NCI-H446 (cell line): ENCODE measurements around the gene KRTAP10-4.
"Not testable (repeated sequence)": the region's sequence is repeated elsewhere in the genome, so short reads cannot be mapped to it uniquely, and the experiment has no call there.

Experiments
- DNase-seq, 2 experiments: peaks; one replicate each; lab custom pipeline; 2025; lab: John Stamatoyannopoulos, UW

The KRTAP10-4 gene

DNA sequence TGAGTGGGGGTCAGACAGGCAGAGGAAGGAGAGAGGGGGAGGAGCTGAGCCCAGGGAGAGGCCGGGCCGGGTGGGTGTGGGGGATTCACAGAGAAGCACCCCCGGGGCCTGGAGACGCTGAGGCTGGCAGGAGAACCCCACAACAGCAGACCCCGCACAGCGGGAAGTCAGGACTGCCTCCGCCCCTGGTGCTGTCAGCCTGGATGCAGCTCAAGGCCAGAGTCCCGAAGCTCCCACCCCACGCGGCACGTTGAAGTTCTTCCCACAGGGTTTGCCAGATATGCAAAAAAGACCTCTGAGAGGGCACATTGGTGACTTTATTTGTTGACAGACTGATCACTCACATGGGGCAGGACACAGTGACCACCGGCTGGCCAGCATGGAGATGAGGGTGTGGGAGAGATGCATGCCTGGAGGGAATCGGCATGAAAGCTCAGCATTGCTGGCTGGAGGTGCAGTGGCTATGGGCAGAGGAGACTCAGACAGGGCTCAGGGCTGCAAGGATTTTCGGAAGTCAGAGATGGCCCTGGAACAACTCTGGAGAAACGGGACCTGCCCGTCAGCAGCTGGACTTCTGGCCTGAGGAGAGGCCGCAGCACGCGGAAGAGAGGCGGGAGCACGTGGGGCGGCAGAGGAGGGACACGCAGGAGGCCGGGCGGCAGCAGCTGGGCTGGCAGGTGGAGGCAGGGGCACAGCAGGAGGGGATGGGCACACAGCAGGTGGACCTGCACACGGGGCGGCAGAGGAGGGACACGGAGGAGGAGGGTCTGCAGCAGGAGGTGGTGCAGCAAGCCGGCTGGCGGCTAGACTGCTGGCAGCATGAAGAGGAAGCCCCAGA lies 15.8 kb upstream of the KRTAP10-4 start:
- DNase-seq = no peak

DNA sequence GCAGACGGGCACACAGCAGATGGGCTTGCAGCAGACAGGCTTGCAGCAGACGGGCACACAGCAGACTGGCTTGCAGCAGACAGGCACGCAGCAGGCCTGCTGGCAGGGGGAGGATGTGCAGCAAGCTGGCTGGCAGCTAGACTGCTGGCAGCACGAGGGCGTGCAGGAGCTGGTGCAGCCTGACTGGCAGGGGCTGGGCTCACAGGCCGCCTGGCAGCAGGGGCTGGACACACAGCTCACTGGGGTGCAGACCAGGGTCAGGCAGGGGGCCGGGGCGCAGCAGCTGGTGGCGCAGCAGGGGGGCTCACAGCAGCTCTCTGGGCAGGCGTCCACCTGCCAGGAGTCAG lies 15.2 kb upstream of the KRTAP10-4 start:
- DNase-seq = not testable (repeated sequence)

DNA sequence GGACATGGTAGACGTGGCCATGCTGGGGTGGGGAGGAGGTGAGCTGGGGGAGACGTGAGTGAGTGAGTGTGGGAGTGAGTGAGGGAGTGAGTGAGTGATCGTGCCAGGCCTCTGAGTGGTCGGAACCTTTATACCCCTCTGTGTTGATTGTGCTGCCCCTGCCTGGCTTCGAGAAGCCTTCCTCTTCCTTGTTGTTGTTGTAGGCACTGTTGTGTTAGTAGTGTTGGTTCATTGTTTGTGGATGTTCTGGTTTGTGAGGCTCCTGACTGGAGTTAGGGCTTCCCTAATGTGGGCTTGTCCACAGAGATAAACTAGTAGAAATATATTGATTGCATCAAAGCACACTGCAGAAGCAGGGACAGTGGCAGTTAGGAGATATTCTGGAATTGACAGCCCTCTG lies 14.8 kb upstream of the KRTAP10-4 start, which contains the start of gene KRTAP10-3:
Gene KRTAP10-3 (minus strand): TSS at position 101 of the 400 bp plus-strand sequence. CDS start 80 bp downstream, at position 21.
- DNase-seq = no peak

DNA sequence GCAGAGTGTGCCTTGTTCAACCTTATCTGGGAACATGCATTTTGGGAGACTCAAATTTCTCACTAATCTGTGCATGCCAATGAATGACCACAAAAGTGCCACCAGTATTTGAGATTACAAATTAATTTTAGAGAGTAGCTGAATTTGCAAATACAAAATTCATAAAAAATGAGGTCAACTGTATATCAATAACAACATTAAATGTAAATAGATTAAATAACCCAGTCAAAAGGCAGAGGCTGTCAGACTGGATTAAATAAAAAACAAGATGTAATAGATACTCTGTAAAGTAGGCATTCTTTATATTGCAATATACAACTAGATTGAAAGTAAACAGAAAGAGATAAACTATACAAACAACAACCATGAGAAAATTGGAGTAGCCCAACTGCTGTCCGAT lies 9.4 kb upstream of the KRTAP10-4 start:
- DNase-seq = no peak

DNA sequence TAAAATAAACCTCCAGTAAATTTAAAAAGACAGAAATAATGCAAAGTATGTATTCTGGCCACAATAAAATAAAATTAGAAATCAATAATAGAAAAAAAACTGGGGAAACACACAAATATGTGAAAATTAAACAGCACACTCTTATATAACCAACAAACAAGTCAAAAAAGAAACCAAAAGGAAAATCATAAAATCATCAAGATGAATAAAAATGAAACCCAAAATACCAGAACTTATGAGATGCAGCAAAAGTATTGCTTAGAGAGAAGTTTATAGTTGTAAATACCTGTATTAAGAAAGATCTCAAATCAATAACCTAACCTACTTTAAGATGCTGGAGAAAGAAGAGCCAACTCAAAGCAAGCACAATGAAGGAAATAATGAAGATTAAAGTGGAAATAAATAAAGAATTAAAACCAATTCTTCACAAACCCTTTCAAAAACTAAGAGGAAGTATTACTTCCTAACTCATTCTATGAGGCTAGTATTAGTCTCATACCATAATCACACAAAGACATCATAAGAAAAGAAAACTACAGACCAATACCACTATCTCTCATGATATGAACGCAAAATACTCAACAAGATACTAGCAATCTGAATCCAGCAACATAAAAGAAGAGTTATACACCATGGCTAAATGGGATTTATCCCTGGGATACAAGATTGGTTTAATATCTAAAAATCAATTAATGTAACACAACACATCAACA lies 8.5 kb upstream of the KRTAP10-4 start:
- DNase-seq = no peak

DNA sequence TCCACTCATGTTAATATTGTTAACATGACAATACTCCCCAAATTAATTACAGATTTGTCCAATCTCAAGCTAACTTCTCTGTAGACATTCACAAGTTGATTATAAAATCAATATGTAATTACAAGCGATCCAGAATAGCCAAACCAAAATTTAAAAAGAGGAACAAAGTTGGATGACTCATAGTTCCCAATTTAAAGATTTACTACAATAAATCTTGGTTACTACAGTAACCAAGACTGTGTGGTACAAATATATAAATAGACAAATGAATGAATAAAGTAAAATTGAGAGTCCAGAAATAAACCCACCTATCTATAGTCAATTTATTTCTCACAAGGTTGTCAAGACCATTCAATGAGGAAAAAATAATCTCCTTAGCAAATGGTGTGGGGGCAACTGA lies 7.1 kb upstream of the KRTAP10-4 start:
- no peak for DNase-seq

DNA sequence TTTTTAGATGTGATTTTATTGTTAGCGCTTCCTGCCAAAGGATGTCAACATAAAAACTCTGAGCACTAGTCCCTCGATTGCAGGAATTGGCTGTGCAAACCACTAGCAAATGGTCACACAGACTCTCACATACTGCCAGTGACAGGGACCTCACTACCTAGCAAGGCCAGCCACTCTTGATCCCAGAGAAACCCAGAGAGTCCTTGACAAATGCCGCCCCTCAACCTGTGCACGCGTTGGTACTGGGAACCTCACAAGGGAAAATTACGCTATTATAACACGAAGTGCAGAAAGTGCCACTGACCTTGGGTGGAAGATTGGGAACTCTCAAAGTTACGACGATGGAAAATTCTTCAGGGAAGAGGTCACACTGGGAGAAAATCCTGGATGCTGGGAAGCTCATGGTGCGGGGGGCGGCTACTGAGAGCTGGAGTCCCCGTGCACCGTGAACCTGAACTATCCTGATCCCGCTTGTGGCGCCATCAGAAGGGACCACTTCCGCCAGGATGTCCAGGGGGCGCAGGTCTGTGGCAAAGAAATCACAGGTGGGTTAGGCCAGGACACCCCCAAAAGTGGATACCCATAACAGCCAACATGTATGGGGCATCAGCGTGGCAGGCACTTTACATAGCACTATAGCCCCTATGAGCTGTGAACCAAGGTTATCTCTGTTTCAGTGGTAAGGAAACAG lies 5.9 kb upstream of the KRTAP10-4 start:
- no peak for DNase-seq

DNA sequence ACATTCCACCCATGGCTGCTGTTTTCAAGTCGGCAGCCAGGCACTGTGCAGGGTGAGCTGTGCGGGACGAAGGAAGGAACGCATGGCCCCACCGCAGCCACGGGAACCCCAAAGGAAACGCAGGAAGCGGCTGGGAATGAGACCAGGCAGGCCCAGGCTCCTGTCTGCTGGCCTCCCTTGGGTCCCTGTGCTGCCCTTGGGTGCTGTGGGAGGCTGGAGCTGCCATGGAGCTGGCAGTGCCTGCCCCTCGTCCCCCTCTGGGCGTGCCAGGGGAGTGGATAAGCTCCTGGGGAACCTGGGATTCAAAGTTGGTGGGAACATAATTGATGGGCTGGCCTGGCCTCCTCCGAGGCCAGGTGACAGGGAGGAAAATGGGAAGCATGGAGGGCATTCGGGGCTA lies 5.3 kb upstream of the KRTAP10-4 start:
- no peak for DNase-seq

DNA sequence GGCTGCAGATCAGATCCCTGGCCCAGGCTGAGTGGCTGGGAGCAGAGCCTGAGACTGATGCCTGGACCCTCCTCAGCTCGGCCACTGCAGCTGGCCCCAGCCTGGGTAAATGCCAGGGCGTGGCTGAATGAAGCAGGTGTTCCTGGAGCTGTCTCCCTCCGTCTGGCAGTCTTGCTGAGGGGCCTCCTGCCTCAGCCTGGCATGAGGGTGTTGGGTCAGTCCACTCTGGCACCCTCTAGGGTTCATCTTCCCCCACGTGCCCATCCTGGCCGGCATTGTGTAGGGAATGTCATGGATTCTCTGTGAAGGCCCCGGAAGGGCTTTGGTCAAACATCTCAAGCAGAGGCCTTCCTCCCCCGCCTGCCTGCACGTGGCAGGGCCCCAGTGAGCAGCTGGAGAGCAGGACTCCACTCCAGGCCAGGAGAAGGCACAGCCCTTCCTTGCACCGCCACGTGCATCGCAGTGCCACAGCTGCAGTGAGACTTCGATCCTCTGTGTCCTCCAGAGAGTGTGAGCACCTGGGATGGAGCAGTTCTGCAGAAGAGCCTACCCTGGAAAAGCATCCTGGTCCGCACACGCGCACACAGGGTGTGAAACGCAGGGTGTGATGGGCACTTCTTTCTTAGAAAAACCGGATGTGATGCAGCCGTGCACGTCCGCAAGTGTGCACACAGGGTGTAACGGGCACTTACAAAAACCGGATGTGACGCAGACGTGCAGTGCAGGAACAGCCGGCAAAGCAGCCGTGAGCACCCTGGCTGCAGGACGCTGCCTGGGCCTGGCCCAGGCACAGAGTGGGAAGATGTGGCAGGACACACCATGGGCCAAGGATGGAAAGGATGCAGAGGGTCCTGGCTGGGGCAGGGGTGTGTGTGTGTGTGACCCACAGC lies 4.6 kb upstream of the KRTAP10-4 start:
- no peak for DNase-seq

DNA sequence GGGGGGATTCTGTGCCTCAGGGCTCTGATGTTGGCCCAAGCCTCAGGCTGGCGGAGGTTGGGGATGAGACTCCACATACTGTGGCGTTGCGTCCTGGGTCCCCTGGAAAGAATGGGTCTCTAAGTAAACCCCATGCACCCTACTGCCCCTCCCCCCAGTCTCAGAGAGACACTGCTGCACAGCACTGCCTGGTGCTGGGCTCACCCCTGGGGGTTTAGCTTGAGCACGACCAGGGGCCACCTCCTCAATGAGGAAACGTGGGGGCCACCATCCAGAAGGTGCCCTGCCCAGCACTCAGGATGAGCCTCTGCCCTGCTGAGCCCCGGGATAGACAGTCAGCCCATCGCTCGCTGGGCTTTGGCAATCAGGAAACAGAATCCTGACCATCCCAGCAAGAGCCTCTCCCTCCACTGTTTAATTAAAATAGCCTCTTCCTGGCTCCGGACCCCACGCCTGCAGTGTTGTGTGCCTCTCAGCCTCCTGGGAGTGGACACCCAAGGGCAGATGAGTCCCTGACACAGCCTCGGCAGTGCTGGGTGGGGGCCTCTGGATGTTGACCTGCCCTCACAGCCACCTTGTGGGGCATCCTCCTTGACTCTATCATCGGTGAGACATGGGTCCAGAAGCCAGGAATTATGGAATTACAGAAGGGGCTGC lies 3.5 kb upstream of the KRTAP10-4 start:
- DNase-seq = no peak

DNA sequence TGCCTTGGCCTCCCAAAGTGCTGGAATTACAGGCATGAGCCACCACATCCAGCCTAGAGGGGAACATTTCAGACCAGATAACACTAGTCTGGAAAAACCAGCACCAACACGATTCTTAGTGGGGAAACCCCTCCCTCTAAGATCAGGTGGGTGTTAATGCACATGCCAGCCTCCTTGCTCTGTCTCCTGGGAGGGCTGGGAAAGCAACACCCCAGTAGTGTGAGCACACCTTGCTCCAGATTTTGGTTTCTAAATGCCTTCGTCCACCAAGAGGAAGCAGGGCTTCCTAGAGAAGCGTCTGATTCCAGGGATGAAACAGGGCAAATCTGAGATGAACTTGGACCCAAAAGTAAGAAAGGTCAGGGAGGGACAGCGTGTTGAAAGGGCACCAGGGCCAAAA lies 2.2 kb upstream of the KRTAP10-4 start:
- no peak for DNase-seq

DNA sequence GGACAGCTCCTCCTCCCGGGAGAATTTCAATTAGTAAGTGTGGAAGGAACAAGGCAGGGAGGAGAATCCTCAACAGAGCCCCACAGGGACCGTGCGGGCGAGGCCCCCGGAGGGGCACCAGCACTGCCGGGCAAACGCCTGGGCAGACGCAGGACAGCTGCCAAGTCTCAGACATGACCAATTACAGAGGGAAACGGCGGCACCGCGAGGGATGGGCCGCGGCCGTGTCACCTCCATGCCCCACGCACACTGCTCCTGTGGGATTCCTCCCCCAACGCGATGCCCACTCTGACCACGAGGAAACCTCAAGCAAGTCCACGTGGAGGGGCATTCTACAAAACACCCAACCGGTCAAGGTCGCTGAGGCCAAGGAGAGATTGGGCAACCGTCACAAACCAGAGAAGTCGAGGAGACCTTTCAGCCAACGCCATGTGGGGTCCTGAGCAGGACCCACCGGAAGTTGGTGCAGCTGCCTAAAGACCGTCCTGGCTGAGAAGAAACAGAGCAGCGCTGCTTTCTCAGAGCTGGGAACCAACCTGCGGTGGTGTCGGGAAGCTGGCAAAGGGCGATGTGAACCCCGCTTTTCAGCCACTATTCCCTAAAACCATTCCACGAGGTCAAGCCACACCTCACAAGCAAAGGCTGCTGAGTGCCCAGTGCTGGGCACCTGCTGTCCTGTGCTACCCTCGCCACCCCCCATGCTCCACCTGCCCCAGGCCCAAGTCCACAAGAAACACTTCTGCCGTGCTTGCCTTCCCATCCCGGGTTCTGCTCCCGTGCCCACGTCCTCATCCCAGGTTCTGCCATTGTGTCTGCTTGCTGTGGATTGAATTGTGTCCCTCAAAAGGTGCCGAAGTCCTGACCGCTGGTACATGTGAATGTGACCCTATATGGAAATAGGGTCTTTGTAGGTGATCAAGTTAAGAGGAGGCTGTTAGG lies 1.4 kb upstream of the KRTAP10-4 start:
- no peak for DNase-seq

DNA sequence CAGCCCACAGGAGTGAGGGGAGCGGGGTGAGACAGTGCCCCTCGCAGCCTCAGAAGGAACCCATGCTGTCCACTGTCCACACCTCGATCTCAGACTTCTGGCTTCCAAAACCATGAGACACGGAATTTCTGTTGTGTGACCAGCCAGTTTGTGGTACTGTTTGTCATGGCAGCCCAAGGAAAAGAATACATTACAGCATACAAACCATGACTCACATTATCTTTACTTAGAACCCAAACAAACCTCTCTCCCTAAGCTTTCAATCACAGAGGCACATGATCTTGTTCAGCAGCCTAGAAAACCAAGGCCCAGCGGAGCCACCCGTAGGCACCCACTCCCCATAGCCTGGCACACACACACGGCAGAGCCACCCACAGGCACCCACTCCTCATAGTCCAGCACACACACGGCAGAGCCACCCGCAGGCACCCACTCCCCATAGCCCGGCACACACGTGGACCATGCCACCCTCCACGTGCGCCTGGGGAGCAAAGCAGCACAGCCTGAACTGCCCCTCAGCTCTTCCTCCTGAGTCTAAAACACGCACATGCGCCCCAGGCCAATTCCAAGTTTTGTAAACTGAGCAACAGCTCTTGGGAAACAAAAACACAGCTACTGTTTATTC lies 458 bp upstream of the KRTAP10-4 start:
- DNase-seq = no peak

DNA sequence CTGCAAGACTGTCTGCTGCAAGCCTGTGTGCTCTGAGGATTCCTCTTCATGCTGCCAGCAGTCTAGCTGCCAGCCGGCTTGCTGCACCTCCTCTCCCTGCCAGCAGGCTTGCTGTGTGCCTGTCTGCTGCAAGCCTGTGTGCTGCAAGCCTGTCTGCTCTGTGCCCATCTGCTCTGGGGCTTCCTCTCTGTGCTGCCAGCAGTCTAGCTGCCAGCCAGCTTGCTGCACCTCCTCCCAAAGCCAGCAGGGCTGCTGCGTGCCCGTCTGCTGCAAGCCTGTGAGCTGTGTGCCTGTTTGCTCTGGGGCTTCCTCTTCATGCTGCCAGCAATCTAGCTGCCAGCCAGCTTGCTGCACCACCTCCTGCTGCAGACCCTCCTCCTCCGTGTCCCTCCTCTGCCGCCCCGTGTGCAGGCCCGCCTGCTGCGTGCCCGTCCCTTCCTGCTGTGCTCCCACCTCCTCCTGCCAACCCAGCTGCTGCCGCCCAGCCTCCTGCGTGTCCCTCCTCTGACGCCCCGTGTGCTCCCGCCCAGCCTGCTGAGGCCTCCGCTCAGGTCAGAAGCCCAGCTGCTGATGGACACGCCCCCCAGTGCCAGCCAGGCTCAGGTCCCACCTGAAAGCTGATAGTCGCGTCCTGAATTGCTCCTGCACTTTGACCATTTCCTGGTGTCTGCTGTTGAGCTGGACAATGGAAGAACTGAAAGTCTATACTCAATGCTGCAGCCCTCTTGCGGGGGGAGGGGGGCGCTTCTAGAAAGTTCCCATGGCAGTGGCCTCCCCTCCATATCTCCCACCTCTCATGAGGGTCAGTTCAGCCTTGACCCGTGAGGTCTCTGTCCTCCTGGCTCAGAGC lies 1.2 kb downstream of the KRTAP10-4 start:
- no peak for DNase-seq

DNA sequence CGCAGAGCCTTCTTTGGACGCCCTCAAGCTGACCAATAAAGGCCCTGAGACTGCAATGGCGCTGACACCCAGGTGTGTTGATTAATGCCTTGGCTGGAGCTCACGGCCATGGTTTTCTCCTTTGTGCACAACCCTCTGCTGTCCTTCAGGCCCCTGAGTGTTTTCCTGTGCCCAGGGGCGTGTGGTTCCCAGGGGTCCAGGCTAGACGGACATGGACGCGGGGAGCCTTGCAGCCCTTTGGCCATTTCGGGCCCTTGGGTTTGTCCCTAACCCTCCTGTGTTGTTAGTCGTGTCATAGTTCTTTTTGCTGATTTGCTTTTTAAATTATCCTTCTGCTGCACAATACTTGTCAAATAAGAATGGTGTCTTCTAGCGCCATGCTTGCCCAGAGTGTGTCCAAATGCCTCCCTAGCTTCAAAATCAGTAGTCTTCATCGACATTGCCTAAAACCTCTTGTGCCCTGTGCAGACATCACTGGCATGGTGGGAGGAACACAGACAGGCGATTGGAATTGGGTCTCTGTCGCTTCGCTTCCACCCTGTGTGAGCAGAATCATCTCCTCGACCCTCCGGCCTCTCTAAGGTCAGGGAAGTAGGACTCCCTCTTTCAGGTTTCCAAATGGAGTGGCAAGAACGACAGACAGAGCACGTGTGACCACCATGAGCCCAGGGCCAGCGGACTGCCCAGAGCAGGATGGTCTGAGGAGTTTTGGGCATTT lies 1.9 kb downstream of the KRTAP10-4 start:
- no peak for DNase-seq

DNA sequence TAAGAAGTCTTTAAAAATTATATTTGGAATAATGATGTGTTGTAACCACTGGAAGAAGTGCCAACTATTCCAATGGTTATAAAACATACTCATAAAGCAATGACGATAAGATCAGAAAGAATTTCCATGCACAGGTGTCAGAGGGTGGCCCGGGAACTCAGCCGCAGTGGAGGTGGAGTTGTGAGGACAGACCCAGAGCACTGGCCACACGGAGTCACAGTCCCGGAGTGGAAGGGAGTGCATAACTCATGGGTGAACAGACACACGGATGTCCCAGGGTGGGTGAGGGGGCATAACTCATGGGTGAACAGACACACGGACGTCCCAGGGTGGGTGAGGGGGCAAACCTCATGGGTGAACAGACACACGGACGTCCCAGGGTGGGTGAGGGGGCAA lies 2.5 kb downstream of the KRTAP10-4 start:
- no peak for DNase-seq

DNA sequence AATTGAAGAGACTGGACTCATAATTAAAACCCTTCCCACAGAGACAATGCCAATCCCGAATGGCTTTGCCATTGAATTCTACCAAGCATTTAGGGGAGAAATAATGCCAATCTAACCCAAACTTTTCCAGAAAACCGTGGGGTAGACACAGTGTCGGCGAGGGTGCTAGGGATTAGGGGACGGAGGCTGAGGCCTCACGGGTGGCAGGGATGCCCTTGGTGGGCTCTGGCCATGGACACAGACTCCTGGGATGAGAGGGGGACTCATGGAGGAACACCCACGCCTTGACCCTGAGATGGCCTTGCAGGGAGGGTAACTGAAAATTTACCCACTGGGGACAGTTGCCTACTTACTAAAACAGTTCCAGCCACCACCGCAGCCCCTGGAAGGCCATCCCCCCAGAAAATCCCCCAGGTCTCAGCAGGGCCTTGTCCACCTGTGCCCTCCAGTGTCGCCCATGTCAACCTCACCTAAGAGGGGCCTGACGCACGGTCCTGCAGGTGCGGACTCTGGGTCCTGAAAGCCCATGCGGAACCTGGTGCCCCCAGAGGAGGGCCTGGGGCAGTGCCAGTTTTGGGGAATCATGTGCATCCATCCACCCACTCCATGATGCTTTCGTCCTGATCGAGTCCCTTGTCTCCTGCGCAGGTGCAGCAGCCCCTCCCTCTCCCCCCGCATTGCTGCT lies 5.0 kb downstream of the KRTAP10-4 start:
- DNase-seq = no peak
